ENCODE results near the gene FGF1. TPM values are rescaled to one million over a fixed set of nuclear protein-coding genes. Genes with fewer than 3 reads are reported as not detected.

The FGF1 gene
- total RNA-seq, 3 donors from 2014 or later, result 0.32 to 20.3 (median 6.6) TPM

Other genes starting within 250 kb of the FGF1 start
- 10 to 100 TPM; 33.1 to 89.0 (median 56.4) TPM for gene ARHGAP26, start 84.3 kb upstream of the FGF1 start, total RNA-seq

Data from breast epithelium (tissue), 3 donors.